Breast epithelium (tissue), 4 donors: Measurements from ENCODE around the gene SPATS2. TPM values are rescaled to one million over a fixed set of nuclear protein-coding genes. Genes with fewer than 3 reads are reported as not detected.

Experiments
- DNase-seq, 2 donors: peaks; one replicate each; pipeline ENCODE4 v3.0.0-alpha.2; 2019; ENCODE audit warnings: low spot score in 2 of 2
- H3K27ac ChIP-seq, 2 donors: fragments of 200-600 bp; sonication (generic) in 1 of 2; one replicate each; pipeline ENCODE4 v1.5.1; 2016 to 2019; ENCODE audit warnings: mild to moderate bottlenecking in 1 of 2
- H3K27me3 ChIP-seq, 2 donors: fragments of 200-600 bp; sonication (generic) in 1 of 2; one replicate each; pipeline versions ENCODE4 v1.5.1 to v1.6.0; 2017 to 2019; ENCODE audit warnings: control low read depth in 1 of 2, mild to moderate bottlenecking in 1 of 2
- H3K36me3 ChIP-seq: fragments of 200-600 bp; one replicate; pipeline ENCODE4 v1.5.1; 2019
- H3K4me1 ChIP-seq, 2 donors: fragments of 200-600 bp; sonication (generic); one replicate each; pipeline ENCODE4 v1.5.1; 2016 to 2019; ENCODE audit warnings: control low read depth in 1 of 2
- H3K4me3 ChIP-seq, 3 donors: fragments of 200-600 bp; sonication (generic); 1 replicate in 2 of 3; 2 replicates in 1 of 3; pipeline ENCODE4 v1.5.1; 2016 to 2019; ENCODE audit warnings: mild to moderate bottlenecking in 3 of 3, moderate library complexity in 2 of 3
- H3K9me3 ChIP-seq, 2 donors: fragments of 200-600 bp; sonication (generic) in 1 of 2; one replicate each; pipeline ENCODE4 v1.5.1; 2016 to 2019; ENCODE audit warnings: control low read depth in 1 of 2
- POLR2A ChIP-seq: fragments of 450-650 bp; IDR thresholded peaks from one replicate; pipeline ENCODE4 v1.6.1; 2016; ENCODE audit warnings: antibody characterized with exemption, mild to moderate bottlenecking, moderate library complexity
- POLR2AphosphoS5 ChIP-seq, 3 donors: sonication (generic); formaldehyde crosslinking; IDR thresholded peaks; one replicate each; pipeline ENCODE4 v1.6.1; 2017; ENCODE audit warnings: antibody characterized with exemption in 3 of 3
- intact Hi-C: fragments of 100-400 bp; cut with DNase I; formaldehyde crosslinking; loops from one replicate; pipeline ENCODE4 v1.15.1; 2023; ENCODE audit warnings: low total_unique reads
- total RNA-seq, 3 donors: library from RNA; depleted of rRNA; stranded (reverse); fragments of >200 nt; gene quantifications; one replicate each; pipeline ENCODE4 v1.1.0, GENCODE V29; 2016
- TF ChIP-seq, protein P1 (sequence below), 3 donors: fragments of 450-650 bp; IDR thresholded peaks; one replicate each; pipeline ENCODE4 v1.5.1; 2016 to 2017; ENCODE audit warnings: antibody characterized with exemption in 3 of 3, mild to moderate bottlenecking in 3 of 3, moderate library complexity in 3 of 3

The SPATS2 gene
- total RNA-seq, 3 donors from 2014 or later, result 13.8 to 24.0 (median 22.0) TPM

GRCh38 chr12:49524660-49525324 is 157.5 kb downstream of the SPATS2 start:
- no peaks in the 10 kb centered on the region for H3K27me3 ChIP-seq
- intact Hi-C loops, result loop anchor here (1.0 kb wide), 1 partner anchor 24 kb away; no protein-coding TSS in a partner anchor
- no peak overlapping the region for H3K4me3 ChIP-seq
- H3K9me3 ChIP-seq, result no peaks in the 10 kb centered on the region
- H3K4me1 ChIP-seq, result no peaks in the 10 kb centered on the region
- TF ChIP-seq POLR2A, result no peak
- no peak for TF ChIP-seq POLR2AphosphoS5 (IDR thresholded peaks at IDR 0.05)
- TF ChIP-seq, protein P1, sequence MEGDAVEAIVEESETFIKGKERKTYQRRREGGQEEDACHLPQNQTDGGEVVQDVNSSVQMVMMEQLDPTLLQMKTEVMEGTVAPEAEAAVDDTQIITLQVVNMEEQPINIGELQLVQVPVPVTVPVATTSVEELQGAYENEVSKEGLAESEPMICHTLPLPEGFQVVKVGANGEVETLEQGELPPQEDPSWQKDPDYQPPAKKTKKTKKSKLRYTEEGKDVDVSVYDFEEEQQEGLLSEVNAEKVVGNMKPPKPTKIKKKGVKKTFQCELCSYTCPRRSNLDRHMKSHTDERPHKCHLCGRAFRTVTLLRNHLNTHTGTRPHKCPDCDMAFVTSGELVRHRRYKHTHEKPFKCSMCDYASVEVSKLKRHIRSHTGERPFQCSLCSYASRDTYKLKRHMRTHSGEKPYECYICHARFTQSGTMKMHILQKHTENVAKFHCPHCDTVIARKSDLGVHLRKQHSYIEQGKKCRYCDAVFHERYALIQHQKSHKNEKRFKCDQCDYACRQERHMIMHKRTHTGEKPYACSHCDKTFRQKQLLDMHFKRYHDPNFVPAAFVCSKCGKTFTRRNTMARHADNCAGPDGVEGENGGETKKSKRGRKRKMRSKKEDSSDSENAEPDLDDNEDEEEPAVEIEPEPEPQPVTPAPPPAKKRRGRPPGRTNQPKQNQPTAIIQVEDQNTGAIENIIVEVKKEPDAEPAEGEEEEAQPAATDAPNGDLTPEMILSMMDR (IDR thresholded peaks at IDR 0.05), result no peak
- H3K36me3 ChIP-seq, result no peaks in the 10 kb centered on the region
- DNase-seq, result no peak
- H3K27ac ChIP-seq, result no peak overlapping the region

GRCh38 chr12:49525942-49526341 is 158.7 kb downstream of the SPATS2 start:
- TF ChIP-seq POLR2A, result no peak
- no peak for DNase-seq
- H3K9me3 ChIP-seq, result no peaks in the 10 kb centered on the region
- intact Hi-C loops, result no loop called here
- no peaks in the 10 kb centered on the region for H3K4me1 ChIP-seq
- no peaks in the 10 kb centered on the region for H3K27me3 ChIP-seq
- no peaks in the 10 kb centered on the region for H3K36me3 ChIP-seq
- no peak overlapping the region for H3K27ac ChIP-seq
- H3K4me3 ChIP-seq, result no peak overlapping the region

- no peak for DNase-seq
- no peak overlapping the region for H3K4me3 ChIP-seq
- TF ChIP-seq, protein P1 (IDR thresholded peaks at IDR 0.05), result no peak
- H3K27ac ChIP-seq, result no peak overlapping the region
- no peaks in the 10 kb centered on the region for H3K9me3 ChIP-seq
- H3K4me1 ChIP-seq, result no peaks in the 10 kb centered on the region
- intact Hi-C loops, result no loop called here
- H3K27me3 ChIP-seq, result no peaks in the 10 kb centered on the region
- no peaks in the 10 kb centered on the region for H3K36me3 ChIP-seq
Observed at GRCh38 chr12:49527361-49528130, 160.3 kb downstream of the SPATS2 start.

DNA sequence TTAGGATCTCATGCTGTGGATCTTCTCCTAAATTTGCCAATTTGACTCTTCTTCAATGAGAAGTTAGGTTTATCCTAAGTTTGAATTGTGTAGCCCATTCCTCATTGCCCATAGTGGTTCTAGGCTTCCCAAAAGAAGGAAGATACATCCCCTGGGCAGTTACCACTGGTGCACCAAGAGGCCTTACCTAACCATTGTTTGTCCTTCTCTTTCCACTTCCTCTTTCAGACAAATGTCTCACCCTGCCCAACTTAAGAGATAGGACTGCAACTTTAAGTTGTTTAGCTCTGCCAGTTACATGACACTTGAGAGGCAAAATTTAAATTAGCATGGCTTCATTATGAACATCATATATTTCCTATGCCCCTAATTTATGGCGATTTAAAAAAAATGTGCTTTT is 162.2 kb downstream of the SPATS2 start:
- Histone ChIP-seq H3K27ac (no peak overlapping the region), H3K9me3 (no peaks in the 10 kb centered on the region), H3K4me3 (no peak overlapping the region), H3K36me3 (no peaks in the 10 kb centered on the region), H3K27me3 (no peaks in the 10 kb centered on the region), H3K4me1 (no peaks in the 10 kb centered on the region)
- intact Hi-C loops, result no loop called here
- TF ChIP-seq, protein P1 (IDR thresholded peaks at IDR 0.05), result no peak
- DNase-seq, result no peak

DNA sequence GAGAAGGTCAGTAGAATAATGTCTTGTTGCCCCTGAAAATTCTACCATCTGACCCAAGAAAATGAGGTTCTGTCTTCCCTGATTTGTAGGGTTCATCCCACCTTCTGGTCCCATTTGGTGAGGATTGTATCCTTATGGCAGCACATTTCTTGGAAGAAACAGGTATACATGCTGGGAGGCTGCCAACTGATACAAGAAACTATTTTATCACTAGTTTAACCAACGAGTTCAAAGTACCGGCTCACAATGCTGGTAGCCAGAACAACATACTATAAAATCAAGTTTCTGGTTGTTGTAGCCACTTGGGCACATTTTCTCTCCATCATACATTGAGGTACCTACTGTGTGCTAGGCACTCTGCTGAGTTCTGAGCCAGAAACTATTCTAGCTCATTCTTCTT is 164.5 kb downstream of the SPATS2 start:
- H3K27ac ChIP-seq, result no peak overlapping the region
- H3K27me3 ChIP-seq, result no peaks in the 10 kb centered on the region
- DNase-seq, result no peak
- intact Hi-C loops, result no loop called here
- TF ChIP-seq POLR2AphosphoS5 (IDR thresholded peaks at IDR 0.05), result no peak
- TF ChIP-seq, protein P1 (IDR thresholded peaks at IDR 0.05), result no peak
- no peak for TF ChIP-seq POLR2A
- H3K4me1 ChIP-seq, result no peaks in the 10 kb centered on the region
- H3K36me3 ChIP-seq, result no peaks in the 10 kb centered on the region
- no peak overlapping the region for H3K4me3 ChIP-seq
- no peaks in the 10 kb centered on the region for H3K9me3 ChIP-seq
